ENCODE measurements around the gene PPP2R1B. TPM values are rescaled to one million over a fixed set of nuclear protein-coding genes. Genes with fewer than 3 reads are reported as not detected.

PPP2R1B gene
- total RNA-seq, 1 experiment from 2014 or later = 27.3 TPM

DNA sequence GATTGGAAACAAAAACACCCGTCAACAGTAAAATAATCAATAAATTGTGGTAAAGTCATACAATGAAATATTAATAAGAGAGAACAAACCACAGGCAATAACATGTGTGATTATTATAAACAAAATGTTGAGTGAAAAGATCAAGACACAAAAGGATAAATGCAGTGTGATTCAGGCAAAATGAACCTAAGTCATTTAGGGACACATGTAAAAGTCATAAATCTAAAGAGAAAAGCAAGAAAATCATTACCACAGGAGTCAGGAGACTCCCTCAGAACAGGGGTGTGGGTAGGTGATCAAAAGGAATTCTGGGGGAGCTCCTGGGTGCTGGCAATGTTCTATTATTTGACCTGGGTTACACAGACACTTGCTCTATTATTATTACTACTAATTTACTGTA is 47.9 kb upstream of the PPP2R1B start:
- Mint-ChIP-seq H3K36me3 (ENCODE audit: insufficient read depth, unreplicated experiment) (peaks cover 37% of the 10 kb centered on the region), H3K4me3 (ENCODE audit: unreplicated experiment) (no peak overlapping the region), H3K27ac (ENCODE audit: low read depth, unreplicated experiment) (peak overlapping the region; percentile 28), H3K9me3 (ENCODE audit: unreplicated experiment) (no peaks in the 10 kb centered on the region), H3K4me1 (ENCODE audit: insufficient read depth, unreplicated experiment) (no peaks in the 10 kb centered on the region), H3K27me3 (ENCODE audit: insufficient read depth, unreplicated experiment) (no peaks in the 10 kb centered on the region)
- ChIA-PET POLR2A (no interaction called here), CTCF (no interaction called here)
- BruUV-seq (replicated peaks) = no TSS peak
- intact Hi-C loops (cut with micrococcal nuclease) = no loop called here
- TF ChIP-seq, protein P1, sequence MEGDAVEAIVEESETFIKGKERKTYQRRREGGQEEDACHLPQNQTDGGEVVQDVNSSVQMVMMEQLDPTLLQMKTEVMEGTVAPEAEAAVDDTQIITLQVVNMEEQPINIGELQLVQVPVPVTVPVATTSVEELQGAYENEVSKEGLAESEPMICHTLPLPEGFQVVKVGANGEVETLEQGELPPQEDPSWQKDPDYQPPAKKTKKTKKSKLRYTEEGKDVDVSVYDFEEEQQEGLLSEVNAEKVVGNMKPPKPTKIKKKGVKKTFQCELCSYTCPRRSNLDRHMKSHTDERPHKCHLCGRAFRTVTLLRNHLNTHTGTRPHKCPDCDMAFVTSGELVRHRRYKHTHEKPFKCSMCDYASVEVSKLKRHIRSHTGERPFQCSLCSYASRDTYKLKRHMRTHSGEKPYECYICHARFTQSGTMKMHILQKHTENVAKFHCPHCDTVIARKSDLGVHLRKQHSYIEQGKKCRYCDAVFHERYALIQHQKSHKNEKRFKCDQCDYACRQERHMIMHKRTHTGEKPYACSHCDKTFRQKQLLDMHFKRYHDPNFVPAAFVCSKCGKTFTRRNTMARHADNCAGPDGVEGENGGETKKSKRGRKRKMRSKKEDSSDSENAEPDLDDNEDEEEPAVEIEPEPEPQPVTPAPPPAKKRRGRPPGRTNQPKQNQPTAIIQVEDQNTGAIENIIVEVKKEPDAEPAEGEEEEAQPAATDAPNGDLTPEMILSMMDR (IDR thresholded peaks at IDR 0.05; ENCODE audit: unreplicated experiment) = no peak
- no peak for DNase-seq (ENCODE audit: unreplicated experiment)

DNA sequence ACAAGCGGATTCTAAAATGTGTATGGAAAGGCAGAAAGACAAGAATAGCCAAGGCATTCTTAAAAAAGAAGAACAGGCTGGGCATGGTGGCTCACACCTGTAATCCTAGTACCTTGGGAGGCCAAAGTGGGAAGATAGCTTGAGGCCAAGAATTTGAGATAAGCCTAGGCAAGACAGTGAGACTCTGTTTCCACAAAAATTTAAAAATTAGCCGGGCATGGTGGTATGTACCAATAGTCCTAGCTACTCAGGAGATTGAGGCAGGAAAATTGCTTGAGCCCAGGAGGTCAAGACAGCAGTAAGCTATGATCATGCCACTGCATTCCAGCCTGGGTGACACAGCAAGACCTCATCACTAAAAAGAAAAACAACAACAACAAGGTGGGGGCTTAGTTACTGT is 46.0 kb upstream of the PPP2R1B start:
- Mint-ChIP-seq H3K4me3 (ENCODE audit: unreplicated experiment) (no peak overlapping the region), H3K9me3 (ENCODE audit: unreplicated experiment) (no peaks in the 10 kb centered on the region), H3K4me1 (ENCODE audit: insufficient read depth, unreplicated experiment) (no peaks in the 10 kb centered on the region), H3K36me3 (ENCODE audit: insufficient read depth, unreplicated experiment) (peaks cover 40% of the 10 kb centered on the region), H3K27me3 (ENCODE audit: insufficient read depth, unreplicated experiment) (no peaks in the 10 kb centered on the region), H3K27ac (ENCODE audit: low read depth, unreplicated experiment) (no peak overlapping the region)
- DNase-seq (ENCODE audit: unreplicated experiment) = no peak
- TF ChIP-seq, protein P1 (IDR thresholded peaks at IDR 0.05; ENCODE audit: unreplicated experiment) = no peak
- POLR2A ChIA-PET = no interaction called here
- CTCF ChIA-PET = no interaction called here
- intact Hi-C loops (cut with micrococcal nuclease) = no loop called here
- BruUV-seq (replicated peaks) = no TSS peak

DNA sequence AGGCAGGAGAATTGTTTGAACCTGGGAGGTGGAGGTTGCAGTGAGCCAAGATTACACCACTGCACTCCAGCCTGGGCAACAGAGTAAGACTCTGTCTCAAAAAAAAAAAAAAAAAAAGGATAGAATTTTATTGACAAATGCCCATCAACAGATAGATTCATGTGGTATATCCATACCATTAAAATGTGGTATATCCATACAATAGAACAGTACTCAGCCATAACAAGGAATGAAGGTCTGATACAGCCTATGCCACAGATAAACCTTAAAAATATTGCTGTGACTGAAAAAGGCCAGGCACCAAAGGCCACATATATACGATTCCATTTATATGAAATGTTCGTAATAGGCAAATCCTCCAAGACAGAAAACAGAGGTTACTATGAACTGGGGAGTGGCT is 45.3 kb upstream of the PPP2R1B start:
- H3K9me3 Mint-ChIP-seq (ENCODE audit: unreplicated experiment) = no peaks in the 10 kb centered on the region
- TF ChIP-seq, protein P1 (IDR thresholded peaks at IDR 0.05; ENCODE audit: unreplicated experiment) = no peak
- no peak for DNase-seq (ENCODE audit: unreplicated experiment)
- ChIA-PET POLR2A (no interaction called here), CTCF (no interaction called here)
- H3K36me3 Mint-ChIP-seq (ENCODE audit: insufficient read depth, unreplicated experiment) = peaks cover 40% of the 10 kb centered on the region
- H3K27ac Mint-ChIP-seq (ENCODE audit: low read depth, unreplicated experiment) = no peak overlapping the region
- no peak overlapping the region for H3K4me3 Mint-ChIP-seq (ENCODE audit: unreplicated experiment)
- no TSS peak for BruUV-seq (replicated peaks)
- H3K27me3 Mint-ChIP-seq (ENCODE audit: insufficient read depth, unreplicated experiment) = no peaks in the 10 kb centered on the region
- intact Hi-C loops (cut with micrococcal nuclease) = no loop called here
- H3K4me1 Mint-ChIP-seq (ENCODE audit: insufficient read depth, unreplicated experiment) = no peaks in the 10 kb centered on the region

DNA sequence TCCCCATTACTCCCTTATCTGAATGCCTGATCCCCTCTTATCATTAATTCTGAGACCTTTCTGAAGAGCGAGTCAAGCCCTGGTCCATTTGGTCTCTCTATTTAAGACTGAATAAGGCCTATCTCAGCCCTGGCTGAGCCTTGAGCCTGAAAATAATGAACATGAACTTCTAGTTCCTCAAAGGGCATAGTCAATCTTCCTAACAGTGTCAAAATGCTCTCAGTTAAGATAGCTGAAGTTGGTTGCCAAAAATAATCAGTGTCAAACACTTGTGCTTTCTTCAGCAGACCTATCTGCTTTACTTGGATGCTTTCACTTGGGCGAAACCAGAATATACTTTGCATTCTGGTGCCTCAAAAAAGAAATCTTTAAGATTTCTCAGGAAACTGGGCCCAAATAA is 42.6 kb upstream of the PPP2R1B start:
- Mint-ChIP-seq H3K9me3 (ENCODE audit: unreplicated experiment) (no peaks in the 10 kb centered on the region), H3K36me3 (ENCODE audit: insufficient read depth, unreplicated experiment) (peaks cover 28% of the 10 kb centered on the region), H3K4me3 (ENCODE audit: unreplicated experiment) (no peak overlapping the region), H3K27ac (ENCODE audit: low read depth, unreplicated experiment) (no peak overlapping the region), H3K4me1 (ENCODE audit: insufficient read depth, unreplicated experiment) (no peaks in the 10 kb centered on the region), H3K27me3 (ENCODE audit: insufficient read depth, unreplicated experiment) (no peaks in the 10 kb centered on the region)
- CTCF ChIA-PET = interaction anchor here (0.9 kb wide), 1 partner anchor 31 kb away, joined by 7 read pairs; no protein-coding TSS in a partner anchor
- no peak for DNase-seq (ENCODE audit: unreplicated experiment)
- TF ChIP-seq, protein P1 (IDR thresholded peaks at IDR 0.05; ENCODE audit: unreplicated experiment) = no peak
- no TSS peak for BruUV-seq (replicated peaks)
- POLR2A ChIA-PET = no interaction called here
- intact Hi-C loops (cut with micrococcal nuclease) = no loop called here

All from MCF 10A (cell line).